Activated T-cell treated with anti-CD3 and anti-CD28 coated beads, Interleukin-2, amount 50 U/mL, for 24 hours (primary cell): ENCODE results near the gene ADO.

Experiments used
- DNase-seq: peaks from one replicate; pipeline ENCODE4 v3.0.0-alpha.2; 2020
- H3K27ac Mint-ChIP-seq: 2 replicates; pipeline ENCODE4 v1.8.0; 2020; ENCODE audit warnings: mild to moderate bottlenecking, mixed read lengths
- H3K27me3 Mint-ChIP-seq: 2 replicates; pipeline ENCODE4 v1.8.0; 2020; ENCODE audit warnings: mixed read lengths
- H3K36me3 Mint-ChIP-seq: 2 replicates; pipeline ENCODE4 v1.8.0; 2020; ENCODE audit warnings: low read depth, mixed read lengths
- H3K4me1 Mint-ChIP-seq: 2 replicates; pipeline ENCODE4 v1.8.0; 2020; ENCODE audit warnings: low read depth, mixed read lengths
- H3K4me3 Mint-ChIP-seq: 2 replicates; pipeline ENCODE4 v1.8.0; 2020; ENCODE audit warnings: mild to moderate bottlenecking, moderate library complexity, mixed read lengths
- H3K9me3 Mint-ChIP-seq: 2 replicates; pipeline ENCODE4 v1.8.0; 2020; ENCODE audit warnings: mixed read lengths

ADO gene

DNA sequence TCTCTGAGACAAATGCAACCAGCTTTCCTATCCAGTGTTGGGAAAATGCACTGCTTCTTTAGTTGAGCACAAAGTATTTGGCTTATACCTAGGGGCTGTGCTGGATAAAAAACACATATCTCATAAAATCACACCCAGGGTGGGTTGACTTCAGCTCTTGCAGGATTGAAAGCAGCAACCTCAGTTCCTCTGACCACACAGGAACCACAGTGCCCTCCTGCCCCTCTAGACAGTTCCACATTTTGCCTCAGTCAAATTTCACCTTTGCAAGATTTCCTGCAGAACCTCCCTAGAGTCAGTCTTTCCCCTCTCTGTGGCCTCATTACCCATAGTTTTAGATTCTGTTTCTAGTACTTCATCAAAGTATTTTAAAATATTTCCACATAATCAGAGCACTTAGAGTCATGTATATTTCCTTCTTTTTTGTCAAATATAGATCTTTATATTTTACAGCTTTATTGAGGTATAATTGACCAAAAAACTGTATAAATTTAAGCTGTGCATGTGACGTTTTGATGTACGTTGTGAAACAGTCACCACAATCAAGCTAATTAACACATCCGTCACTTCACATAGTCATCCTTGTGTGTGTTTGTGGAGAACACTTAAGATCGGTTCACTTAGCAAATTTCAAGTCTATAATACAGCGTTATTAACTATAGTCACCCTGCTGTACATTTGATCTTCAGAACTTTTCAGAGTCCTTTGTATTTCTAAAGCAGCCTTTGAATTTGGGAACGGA lies 48.6 kb downstream of the ADO start:
- no peaks in the 10 kb centered on the region for H3K36me3 Mint-ChIP-seq
- peak overlapping the region; percentile 37 for H3K4me3 Mint-ChIP-seq
- H3K27me3 Mint-ChIP-seq = peaks cover 13% of the 10 kb centered on the region
- peaks cover 6% of the 10 kb centered on the region for H3K9me3 Mint-ChIP-seq
- peak; percentile 42 for DNase-seq
- peak overlapping the region; percentile 90 for H3K27ac Mint-ChIP-seq
- H3K4me1 Mint-ChIP-seq = peaks cover 70% of the 10 kb centered on the region

DNA sequence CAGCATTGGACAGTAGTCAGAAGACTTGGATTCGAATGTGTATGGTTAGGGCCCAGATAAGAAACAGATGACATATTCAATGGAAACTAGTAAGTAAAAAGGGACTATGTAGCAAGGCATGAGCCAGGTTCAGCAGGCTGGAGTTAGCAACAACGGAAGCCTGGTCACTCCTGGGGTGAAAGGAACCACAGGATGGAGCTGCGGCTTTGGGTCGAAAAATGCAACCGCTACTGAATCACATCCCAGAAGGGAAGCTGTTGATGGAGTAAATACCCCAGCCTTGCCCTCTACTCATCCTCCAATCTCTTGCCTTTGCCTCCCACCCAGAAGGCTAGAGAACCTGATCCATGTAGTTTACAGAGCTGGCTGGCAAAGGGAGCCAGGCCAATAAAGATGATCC lies 49.2 kb downstream of the ADO start:
- Mint-ChIP-seq H3K9me3 (no peaks in the 10 kb centered on the region), H3K27me3 (peaks cover 13% of the 10 kb centered on the region), H3K4me1 (peaks cover 72% of the 10 kb centered on the region), H3K27ac (peak overlapping the region; percentile 90), H3K36me3 (no peaks in the 10 kb centered on the region), H3K4me3 (peak overlapping the region; percentile 37)
- DNase-seq = peak; percentile 55

DNA sequence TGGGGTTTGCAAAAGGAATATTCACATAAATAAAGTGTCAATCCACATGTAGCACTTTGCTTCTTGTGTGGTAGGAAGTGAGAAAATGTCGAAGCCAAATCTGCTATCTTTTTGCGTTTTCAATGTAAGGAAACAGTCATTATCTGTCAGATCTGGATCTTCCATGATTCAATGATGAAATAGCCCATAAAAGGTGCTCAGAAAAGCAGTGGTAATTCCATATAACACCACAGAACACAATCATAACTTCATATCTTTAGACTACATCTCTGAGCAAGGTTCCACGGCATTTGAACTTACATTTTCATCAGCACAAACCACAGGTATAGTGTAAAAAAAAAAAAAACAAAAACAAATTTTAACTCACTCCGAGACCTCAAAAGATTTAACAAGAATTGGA lies 51.5 kb downstream of the ADO start:
- Mint-ChIP-seq H3K27me3 (peaks cover under 1% of the 10 kb centered on the region), H3K27ac (peak overlapping the region; percentile 92), H3K36me3 (no peaks in the 10 kb centered on the region), H3K4me1 (peaks cover 74% of the 10 kb centered on the region), H3K4me3 (peak overlapping the region; percentile 33), H3K9me3 (no peaks in the 10 kb centered on the region)
- no peak for DNase-seq
